Coronary artery (tissue), 2 donors: ENCODE results near the gene PRKCG.

Experiments used
- DNase-seq: peaks from one replicate; pipeline ENCODE4 v3.0.0-alpha.2; 2017; ENCODE audit warnings: low spot score
- H3K27ac ChIP-seq, 2 donors: fragments of 200-600 bp; sonication (generic); one replicate each; pipeline ENCODE4 v1.5.1; 2016 to 2019
- H3K4me3 ChIP-seq: fragments of 200-600 bp; sonication (generic); 2 replicates; pipeline ENCODE4 v1.5.1; 2016; ENCODE audit warnings: mild to moderate bottlenecking, moderate library complexity
- TF ChIP-seq, protein P1 (sequence below): fragments of 200-600 bp; sonication (generic); IDR thresholded peaks from one replicate; pipeline ENCODE4 v1.5.1; 2019; ENCODE audit warnings: antibody characterized with exemption

Gene PRKCG

DNA sequence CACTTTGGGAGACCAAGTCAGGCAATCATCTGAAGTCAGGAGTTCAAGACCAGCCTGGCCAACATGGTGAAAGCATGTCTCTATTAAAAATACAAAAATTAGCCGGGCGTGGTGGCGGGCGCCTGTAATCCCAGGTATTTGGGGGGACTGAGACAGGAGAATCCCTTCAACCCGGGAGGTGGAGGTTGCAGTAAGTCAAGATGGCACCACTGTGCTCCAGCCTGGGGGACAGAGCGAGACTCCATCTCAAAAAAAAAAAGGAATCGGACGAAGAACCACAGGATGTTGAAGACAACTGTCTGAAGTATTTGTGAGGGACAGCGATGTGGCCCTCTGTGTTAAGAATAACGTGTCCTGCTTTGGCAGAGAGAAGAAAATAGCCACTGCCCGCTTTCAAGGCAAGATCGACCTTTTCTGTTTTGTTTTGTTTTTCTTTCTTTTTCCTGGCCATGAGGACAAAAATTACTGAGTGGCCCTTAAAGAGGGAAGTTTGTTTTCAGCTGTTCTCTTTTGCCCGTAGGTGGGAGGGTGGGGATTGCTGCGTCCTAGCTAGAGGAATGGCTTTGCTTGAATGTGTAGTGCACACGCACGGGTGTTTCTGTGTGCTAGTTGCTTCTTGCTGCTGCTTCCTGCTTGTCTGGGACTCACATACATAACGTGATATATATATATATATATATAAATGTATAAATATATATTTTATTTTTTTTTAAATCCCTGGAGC is 6.2 kb upstream of the PRKCG start:
- TF ChIP-seq, protein P1, sequence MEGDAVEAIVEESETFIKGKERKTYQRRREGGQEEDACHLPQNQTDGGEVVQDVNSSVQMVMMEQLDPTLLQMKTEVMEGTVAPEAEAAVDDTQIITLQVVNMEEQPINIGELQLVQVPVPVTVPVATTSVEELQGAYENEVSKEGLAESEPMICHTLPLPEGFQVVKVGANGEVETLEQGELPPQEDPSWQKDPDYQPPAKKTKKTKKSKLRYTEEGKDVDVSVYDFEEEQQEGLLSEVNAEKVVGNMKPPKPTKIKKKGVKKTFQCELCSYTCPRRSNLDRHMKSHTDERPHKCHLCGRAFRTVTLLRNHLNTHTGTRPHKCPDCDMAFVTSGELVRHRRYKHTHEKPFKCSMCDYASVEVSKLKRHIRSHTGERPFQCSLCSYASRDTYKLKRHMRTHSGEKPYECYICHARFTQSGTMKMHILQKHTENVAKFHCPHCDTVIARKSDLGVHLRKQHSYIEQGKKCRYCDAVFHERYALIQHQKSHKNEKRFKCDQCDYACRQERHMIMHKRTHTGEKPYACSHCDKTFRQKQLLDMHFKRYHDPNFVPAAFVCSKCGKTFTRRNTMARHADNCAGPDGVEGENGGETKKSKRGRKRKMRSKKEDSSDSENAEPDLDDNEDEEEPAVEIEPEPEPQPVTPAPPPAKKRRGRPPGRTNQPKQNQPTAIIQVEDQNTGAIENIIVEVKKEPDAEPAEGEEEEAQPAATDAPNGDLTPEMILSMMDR: no peak
- Histone ChIP-seq H3K4me3 (no peak overlapping the region), H3K27ac (no peak overlapping the region)
- DNase-seq: no peak

DNA sequence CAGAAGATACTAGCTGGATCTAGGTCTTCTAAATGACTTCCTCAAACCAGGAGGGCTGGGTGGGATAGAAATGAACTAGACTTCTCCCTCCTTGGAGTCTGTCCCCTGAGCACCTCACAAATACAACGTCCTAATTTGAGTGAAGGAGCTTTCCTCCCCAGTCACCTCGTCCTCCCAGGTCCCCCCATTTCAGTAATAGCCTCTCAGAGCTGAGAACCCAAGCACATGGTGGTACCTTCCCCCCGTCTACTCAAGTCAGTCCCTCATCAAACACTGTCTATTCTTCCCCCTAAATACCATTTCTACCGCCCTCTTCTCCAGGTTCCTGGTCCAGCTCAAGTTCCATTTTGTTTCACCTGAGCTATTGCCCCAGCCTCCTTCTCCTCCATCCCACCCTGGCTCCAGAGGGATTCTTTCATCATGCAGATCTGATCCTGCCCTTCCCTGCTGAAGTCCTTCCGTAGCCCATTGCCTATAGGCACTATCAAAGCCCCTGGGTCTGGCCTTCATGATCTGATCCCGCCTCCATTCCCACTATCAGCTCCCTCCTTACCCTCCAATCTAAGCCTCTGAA is 5.3 kb upstream of the PRKCG start:
- H3K4me3 ChIP-seq: no peak overlapping the region
- no peak overlapping the region for H3K27ac ChIP-seq
- TF ChIP-seq, protein P1: no peak
- no peak for DNase-seq

DNA sequence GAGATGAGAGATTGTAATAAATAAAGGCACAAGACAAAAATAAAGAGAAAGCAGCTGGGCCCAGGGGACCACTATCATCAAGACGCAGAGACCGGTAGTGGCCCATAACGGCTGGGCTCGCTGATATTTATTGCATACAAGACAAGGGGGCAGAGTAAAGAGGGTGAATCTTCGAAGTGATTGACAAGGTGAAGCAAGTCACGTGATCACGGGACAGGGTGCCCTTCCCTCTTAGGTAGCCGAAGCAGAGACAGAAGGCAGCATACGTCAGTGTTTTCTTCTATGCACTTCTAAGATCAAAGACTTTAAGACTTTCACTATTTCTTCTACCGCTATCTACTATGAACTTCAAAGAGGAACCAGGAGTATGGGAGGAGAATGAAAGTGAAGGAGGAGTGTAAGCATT is 4.6 kb upstream of the PRKCG start:
- no peak for DNase-seq
- TF ChIP-seq, protein P1: no peak
- Histone ChIP-seq H3K4me3 (no peak overlapping the region), H3K27ac (no peak overlapping the region)

DNA sequence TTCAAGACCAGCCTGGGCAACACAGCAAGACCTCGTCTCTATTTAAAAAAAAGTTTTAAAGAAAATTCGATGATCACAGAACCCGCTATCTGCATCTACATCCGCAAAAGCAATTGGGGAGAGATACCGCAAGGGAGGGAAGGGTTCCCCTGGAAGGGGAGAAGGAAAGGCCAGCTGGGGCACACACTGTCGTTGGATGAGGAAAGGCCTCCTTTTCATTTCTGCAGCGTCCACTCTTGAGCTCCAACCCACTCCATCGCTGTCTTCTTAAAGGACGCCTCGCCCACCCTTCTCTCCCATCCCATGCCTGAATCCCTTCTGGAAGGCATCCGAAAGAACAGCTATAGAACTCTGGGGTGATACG is 3.2 kb upstream of the PRKCG start:
- TF ChIP-seq, protein P1: no peak
- no peak overlapping the region for H3K27ac ChIP-seq
- DNase-seq: no peak
- H3K4me3 ChIP-seq: peak overlapping the region; percentile 71

DNA sequence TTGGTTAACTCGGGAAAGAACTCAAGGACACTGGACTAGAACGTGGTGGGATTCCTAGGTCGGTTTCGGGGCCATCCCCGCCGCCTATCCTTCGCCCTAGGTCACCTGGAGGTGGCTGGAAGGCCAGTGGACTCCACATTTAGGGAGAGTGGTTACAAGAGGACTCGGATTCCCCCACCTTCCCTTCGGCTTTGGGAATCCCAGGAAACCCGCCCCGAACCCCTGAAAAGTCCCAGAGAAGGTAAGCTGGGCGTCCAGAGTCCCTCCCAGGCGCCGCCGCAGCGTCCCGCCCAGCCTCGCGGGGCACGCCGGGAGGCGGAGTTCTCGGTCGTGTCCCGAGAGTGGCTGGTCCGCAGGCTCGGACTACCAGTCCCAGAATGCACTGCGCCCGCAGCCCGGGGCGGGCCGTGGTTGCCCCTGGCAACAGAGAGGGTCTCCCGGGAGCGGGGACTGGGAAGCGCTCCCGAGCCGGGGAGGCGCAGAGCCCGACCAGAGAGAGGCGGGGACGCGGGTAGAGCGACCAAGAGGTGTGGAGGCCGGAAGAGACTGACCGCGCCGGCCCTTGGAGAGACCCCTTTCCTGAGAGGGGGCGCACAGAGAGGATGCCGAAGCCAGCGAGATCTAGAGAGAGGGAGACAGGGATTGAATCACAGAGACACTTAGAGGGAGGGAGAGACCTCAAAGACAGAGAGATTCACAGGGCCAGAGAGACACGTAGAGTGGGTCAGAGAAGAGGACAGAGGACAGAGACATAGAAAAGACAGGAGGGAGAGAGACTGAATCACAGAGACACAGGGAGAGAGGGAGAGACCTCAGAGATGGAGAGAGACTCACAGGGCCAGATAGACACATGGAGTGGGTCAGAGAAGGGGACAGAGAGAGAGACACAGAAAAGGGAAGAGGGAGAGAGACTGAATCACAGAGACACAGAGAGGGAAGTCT is 2.6 kb upstream of the PRKCG start:
- TF ChIP-seq, protein P1: no peak
- peak overlapping the region; percentile 71 for H3K4me3 ChIP-seq
- DNase-seq: peak; percentile 97
- no peak overlapping the region for H3K27ac ChIP-seq

DNA sequence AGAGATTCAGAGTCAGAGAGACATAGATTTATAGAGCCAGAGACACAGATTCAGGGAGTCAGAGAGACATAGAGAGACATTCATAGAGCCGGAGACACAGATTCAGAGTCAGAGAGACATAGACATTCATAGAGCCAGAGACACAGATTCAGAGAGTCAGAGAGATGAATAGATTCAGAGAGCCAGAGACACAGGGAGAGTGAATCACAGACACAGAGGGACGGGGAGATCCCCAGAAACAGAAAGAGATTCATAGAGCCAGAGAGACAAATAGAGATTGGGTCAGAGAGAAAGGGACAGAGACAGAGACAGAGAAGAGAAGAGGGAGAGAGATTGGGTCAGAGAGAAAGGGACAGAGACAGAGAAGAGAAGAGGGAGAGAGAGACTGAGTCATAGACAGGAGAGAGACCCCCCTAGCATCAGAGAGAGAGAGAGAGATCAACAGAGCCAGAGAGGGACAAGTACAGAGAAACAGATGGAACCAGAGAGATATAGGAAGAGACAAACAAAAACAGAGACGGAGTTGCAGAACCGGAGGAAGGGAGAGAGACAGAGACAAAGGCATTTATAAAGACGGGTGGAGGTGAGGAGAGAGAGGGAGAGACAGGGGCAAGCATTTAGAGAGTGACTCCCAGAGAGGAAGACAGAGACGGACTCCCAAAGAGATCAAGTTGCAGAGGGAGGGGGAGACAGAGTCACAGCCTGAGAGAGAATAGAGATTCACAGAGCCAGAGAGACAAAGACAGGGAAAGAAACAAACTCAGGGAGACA is 1.1 kb upstream of the PRKCG start:
- no peak overlapping the region for H3K27ac ChIP-seq
- TF ChIP-seq, protein P1: no peak

More for the DNA sequence above, 1.1 kb upstream of the PRKCG start:
- no peak overlapping the region for H3K4me3 ChIP-seq
- DNase-seq: no peak
